Measurements from ENCODE around the gene B3GNT8.
"Not testable (repeated sequence)": the region's sequence is repeated elsewhere in the genome, so short reads cannot be mapped to it uniquely, and the experiment has no call there.

Gene B3GNT8

DNA sequence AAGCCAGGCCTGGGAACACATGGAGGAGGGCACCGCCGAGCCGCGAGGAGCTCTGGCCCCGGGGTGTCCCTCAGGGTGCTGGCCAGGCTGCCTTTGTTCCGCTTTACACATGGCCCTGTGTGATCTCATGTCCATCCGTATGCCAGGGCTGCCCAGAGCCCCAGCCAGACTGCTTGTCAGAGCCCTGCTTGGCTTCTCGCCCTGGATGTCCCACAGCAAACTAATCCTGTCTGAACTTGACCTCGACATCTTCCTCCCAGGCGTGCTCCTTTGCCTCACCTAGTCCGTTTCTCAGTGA is 15.3 kb downstream of the B3GNT8 start:
- no peak for DNase-seq (ENCODE audit: low read depth)
- TF ChIP-seq, protein P1, sequence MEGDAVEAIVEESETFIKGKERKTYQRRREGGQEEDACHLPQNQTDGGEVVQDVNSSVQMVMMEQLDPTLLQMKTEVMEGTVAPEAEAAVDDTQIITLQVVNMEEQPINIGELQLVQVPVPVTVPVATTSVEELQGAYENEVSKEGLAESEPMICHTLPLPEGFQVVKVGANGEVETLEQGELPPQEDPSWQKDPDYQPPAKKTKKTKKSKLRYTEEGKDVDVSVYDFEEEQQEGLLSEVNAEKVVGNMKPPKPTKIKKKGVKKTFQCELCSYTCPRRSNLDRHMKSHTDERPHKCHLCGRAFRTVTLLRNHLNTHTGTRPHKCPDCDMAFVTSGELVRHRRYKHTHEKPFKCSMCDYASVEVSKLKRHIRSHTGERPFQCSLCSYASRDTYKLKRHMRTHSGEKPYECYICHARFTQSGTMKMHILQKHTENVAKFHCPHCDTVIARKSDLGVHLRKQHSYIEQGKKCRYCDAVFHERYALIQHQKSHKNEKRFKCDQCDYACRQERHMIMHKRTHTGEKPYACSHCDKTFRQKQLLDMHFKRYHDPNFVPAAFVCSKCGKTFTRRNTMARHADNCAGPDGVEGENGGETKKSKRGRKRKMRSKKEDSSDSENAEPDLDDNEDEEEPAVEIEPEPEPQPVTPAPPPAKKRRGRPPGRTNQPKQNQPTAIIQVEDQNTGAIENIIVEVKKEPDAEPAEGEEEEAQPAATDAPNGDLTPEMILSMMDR (IDR thresholded peaks at IDR 0.05; ENCODE audit: control insufficient read depth, extremely low read depth, insufficient read depth) = no peak

GRCh38 chr19:41411100-41411967 is 15.8 kb downstream of the B3GNT8 start:
- TF ChIP-seq, protein P1 (IDR thresholded peaks at IDR 0.05; ENCODE audit: control insufficient read depth, extremely low read depth, insufficient read depth) = no peak
- no peak overlapping the region for H3K4me3 ChIP-seq (ENCODE audit: low read depth, low read length)
- no peak for DNase-seq (ENCODE audit: low read depth)

More for the DNA sequence above, 15.3 kb downstream of the B3GNT8 start:
- no peak overlapping the region for H3K4me3 ChIP-seq (ENCODE audit: low read depth, low read length)

DNA sequence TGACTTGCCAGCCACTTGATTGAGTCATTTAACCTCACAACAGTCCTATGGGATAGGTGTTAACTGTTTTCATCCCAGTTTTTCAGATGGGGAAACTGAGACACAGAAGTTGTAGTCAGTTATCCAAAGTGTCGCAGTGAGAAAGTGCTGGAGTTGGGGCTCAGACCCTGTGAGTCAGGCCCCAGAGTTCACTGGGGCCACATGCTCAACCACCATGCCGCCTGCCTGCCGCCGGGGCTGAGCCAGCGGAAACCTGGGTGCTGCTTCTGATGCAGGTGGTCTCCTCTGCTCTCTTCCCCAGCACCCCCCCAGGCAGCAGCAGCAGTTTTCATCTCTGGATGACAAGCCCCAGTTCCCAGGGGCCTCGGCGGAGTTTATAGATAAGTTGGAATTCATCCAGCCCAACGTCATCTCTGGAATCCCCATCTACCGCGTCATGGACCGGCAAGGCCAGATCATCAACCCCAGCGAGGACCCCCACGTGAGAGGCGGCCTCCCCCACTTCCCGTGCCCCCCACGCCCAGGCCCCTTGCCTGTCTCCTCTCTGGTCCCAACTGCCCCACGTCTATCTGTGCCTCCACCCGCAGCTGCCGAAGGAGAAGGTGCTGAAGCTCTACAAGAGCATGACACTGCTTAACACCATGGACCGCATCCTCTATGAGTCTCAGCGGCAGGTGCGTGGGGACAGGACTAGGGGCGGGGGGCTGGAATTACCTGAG is 16.7 kb downstream of the B3GNT8 start:
- DNase-seq (ENCODE audit: low read depth) = no peak
- TF ChIP-seq, protein P1 (IDR thresholded peaks at IDR 0.05; ENCODE audit: control insufficient read depth, extremely low read depth, insufficient read depth) = no peak
- no peak overlapping the region for H3K4me3 ChIP-seq (ENCODE audit: low read depth, low read length)

DNA sequence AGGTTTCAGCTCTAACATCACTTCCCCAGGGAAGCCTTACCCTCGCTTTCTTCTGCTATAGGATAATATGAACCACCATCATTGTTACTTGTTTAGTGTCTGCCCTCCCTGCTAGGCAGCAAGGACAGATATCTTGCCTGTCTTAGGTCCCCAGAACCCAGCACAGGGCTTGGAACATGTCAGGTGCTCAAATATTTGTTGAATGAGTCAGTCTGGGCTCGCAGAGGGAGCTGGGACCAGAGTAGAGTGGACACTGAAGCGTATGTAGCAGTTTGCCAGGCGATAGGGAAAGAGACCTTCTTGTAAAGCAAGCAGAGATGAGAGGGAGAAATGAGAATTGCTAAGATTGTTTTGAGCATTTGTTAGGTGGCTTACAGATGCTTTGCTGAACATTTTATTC is 17.9 kb downstream of the B3GNT8 start:
- TF ChIP-seq, protein P1 (IDR thresholded peaks at IDR 0.05; ENCODE audit: control insufficient read depth, extremely low read depth, insufficient read depth) = no peak
- H3K4me3 ChIP-seq (ENCODE audit: low read depth, low read length) = no peak overlapping the region
- DNase-seq (ENCODE audit: low read depth) = peak; percentile 65

DNA sequence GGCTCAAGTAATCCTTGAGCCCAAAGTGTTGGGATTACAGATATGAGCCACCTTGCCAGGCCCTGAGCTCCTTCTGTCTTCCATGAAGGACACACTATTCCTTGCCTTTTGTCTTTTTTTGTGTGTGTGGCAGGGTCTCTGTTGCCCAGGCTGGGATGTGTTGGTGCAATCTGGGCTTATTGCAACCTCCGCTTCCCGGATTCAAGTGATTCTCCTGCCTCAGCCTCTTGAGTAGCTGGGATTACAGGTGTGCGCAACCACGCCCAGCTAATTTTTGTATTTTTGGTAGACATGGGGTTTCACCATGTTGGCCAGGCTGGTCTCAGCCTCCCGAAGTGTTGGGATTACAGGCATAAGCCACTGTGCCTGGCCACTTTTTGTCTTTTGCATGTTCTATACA is 18.3 kb downstream of the B3GNT8 start:
- not testable (repeated sequence) for DNase-seq (ENCODE audit: low read depth); H3K4me3 ChIP-seq (ENCODE audit: low read depth, low read length)

DNA sequence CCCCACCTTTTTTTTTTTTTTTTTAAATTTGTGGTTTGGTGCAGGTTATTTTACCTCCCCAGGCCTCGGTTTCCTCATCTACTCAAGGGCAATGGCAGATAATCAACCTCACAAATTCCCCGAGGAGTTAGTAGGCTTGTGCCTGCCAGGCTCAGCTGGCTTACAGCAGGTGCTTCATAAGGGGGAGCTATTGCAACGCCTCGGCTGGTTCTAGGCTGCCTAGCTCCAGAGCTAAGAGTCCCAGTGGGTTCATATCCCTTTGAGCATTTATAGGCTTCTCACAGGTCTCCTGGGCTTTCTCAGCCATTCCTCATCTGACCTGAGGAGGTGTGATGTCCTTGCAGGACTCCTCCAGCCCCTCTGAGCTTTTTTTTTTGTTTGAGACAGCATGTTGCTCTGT is 18.9 kb downstream of the B3GNT8 start:
- TF ChIP-seq, protein P1 (IDR thresholded peaks at IDR 0.05; ENCODE audit: control insufficient read depth, extremely low read depth, insufficient read depth) = no peak
- no peak for DNase-seq (ENCODE audit: low read depth)
- no peak overlapping the region for H3K4me3 ChIP-seq (ENCODE audit: low read depth, low read length)

DNA sequence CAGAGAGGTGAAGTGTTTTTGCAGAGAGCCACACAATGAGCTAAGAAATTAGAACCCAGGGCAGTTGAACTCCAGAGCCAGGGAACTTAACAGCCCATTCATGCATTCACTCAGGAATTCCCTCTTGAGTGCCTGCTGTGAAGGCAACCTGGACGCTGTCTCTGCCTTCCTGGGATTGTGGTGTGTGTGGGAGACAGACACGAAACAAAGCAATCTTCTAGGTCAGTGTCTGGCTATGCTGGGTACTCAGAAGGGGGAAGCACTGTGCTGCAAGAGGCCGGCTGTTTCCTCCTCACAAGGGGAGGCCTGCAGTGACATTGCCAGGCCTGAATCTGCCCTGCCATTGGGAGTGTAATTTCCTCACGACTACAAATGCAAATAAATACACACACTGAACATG is 19.9 kb downstream of the B3GNT8 start:
- H3K4me3 ChIP-seq (ENCODE audit: low read depth, low read length) = no peak overlapping the region
- no peak for DNase-seq (ENCODE audit: low read depth)
- TF ChIP-seq, protein P1 (IDR thresholded peaks at IDR 0.05; ENCODE audit: control insufficient read depth, extremely low read depth, insufficient read depth) = no peak

Data from LNCaP clone FGC (cell line).